SJSA1 (cell line): ENCODE data around the gene QPCTL. TPM values are rescaled to one million over a fixed set of nuclear protein-coding genes. Genes with fewer than 3 reads are reported as not detected.
A peak's percentile ranks its signal among the peaks of the same experiment; 100 is the strongest.

Experiments
- DNase-seq, 2 experiments: peaks; one replicate each; pipeline ENCODE4 v3.0.0-alpha.2; 2015 to 2020; ENCODE audit warnings: low spot score in 2 of 2, low read depth in 1 of 2
- H3K27ac ChIP-seq: fragments of 250-450 bp; sonication (Bioruptor Pico); 2 replicates; pipeline ENCODE4 v1.5.1; 2020; ENCODE audit warnings: mild to moderate bottlenecking, moderate library complexity
- H3K27me3 ChIP-seq: fragments of 250-450 bp; sonication (Bioruptor Pico); replicated peaks from 2 replicates; pipeline ENCODE4 v1.5.1; 2020; ENCODE audit warnings: mild to moderate bottlenecking, moderate library complexity
- H3K36me3 ChIP-seq: fragments of 250-450 bp; sonication (Bioruptor Pico); 2 replicates; pipeline ENCODE4 v1.5.1; 2020; ENCODE audit warnings: mild to moderate bottlenecking
- H3K4me1 ChIP-seq: fragments of 250-450 bp; sonication (Bioruptor Pico); replicated peaks from 2 replicates; pipeline ENCODE4 v1.6.1; 2021; ENCODE audit warnings: mild to moderate bottlenecking
- H3K4me3 ChIP-seq: fragments of 250-450 bp; sonication (Bioruptor Pico); 2 replicates; pipeline ENCODE4 v1.5.1; 2020; ENCODE audit warnings: mild to moderate bottlenecking
- H3K9me3 ChIP-seq: fragments of 250-450 bp; sonication (Bioruptor Pico); replicated peaks from 2 replicates; pipeline ENCODE4 v1.5.1; 2020; ENCODE audit warnings: mild to moderate bottlenecking
- total RNA-seq: library from RNA; depleted of rRNA; stranded (reverse); fragments of >200 nt; shearing (Covaris generic); gene quantifications from 2 replicates; pipeline ENCODE4 v1.2.3, GENCODE V29; 2014

The QPCTL gene
- total RNA-seq, 1 experiment from 2014 or later: 11.6 TPM

GRCh38 chr19:45691516-45692186 lies 815 bp upstream of the QPCTL start, which contains the start of gene SNRPD2:
Gene SNRPD2 (minus strand): TSS chr19:45691953. CDS start chr19:45691888, 65 bp downstream.
- H3K36me3 ChIP-seq: peaks cover 33% of the 10 kb centered on the region
- no peaks in the 10 kb centered on the region for H3K27me3 ChIP-seq
- no peaks in the 10 kb centered on the region for H3K9me3 ChIP-seq
- H3K27ac ChIP-seq: peak within 1 kb of the TSS; percentile 49
- peaks cover 7% of the 10 kb centered on the region; the same call in 1 of the 2 replicates for H3K4me1 ChIP-seq
- DNase-seq: peak; percentile 96 to 99
- peak within 1 kb of the TSS; percentile 64 for H3K4me3 ChIP-seq

DNA sequence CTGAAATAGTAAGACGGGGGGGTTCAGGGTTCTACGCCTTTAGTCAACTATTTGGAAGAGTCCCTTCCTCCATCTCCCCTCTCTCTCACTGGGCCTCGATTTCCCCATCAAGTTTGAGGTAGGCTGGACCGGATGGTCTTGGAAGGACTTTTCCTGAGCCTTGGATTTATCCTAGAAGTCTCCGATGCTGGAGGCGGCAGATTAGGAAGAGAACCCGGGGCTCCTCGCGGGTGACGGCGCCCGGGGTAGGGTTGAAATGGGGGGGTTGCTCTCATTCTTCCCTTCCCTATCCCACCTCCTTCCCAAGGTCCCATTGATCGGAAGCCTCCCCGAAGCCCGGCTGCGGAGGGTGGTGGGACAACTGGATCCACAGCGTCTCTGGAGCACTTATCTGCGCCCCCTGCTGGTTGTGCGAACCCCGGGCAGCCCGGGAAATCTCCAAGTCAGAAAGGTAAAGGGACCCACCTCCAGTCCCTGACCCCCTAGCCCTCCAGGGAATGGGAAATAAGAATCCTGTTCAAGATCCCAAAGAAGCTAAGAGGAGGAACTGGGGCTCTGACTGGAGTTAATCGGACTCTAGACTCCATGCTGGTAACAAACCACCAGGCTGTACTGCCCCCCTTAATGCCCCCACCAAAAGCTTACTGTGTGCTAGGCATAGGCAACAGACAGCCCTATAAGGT lies 781 bp downstream of the QPCTL start:
- H3K36me3 ChIP-seq: peaks cover 22% of the 10 kb centered on the region
- peak; percentile 75 to 81 for DNase-seq
- no peaks in the 10 kb centered on the region for H3K27me3 ChIP-seq
- peaks cover 7% of the 10 kb centered on the region; the same call in 1 of the 2 replicates for H3K4me1 ChIP-seq
- peak overlapping the region; percentile 64 for H3K4me3 ChIP-seq
- peak overlapping the region; percentile 49 for H3K27ac ChIP-seq
- H3K9me3 ChIP-seq: no peaks in the 10 kb centered on the region

DNA sequence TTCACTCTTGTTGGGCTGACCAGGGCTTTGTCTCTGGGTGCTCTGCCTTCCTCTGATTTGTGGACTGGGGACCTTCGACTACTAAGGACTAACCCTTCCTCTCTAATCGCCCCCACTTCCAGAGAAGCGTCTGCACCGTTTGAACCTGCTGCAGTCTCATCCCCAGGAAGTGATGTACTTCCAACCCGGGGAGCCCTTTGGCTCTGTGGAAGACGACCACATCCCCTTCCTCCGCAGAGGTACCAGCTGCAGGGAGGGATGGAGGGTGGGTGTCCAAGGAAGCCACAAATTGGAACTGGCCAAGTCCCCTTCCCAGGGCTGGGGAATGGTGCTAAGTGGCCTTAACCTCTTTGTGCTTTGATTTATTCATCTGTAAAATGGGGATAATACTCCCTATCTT lies 9.2 kb downstream of the QPCTL start:
- Histone ChIP-seq H3K27me3 (no peaks in the 10 kb centered on the region), H3K36me3 (peaks cover 21% of the 10 kb centered on the region), H3K4me1 (no peaks in the 10 kb centered on the region), H3K27ac (no peak overlapping the region), H3K9me3 (no peaks in the 10 kb centered on the region), H3K4me3 (no peak overlapping the region)
- DNase-seq: no peak

GRCh38 chr19:45705115-45705514 lies 12.6 kb downstream of the QPCTL start:
- Histone ChIP-seq H3K27ac (no peak overlapping the region), H3K27me3 (no peaks in the 10 kb centered on the region), H3K4me1 (no peaks in the 10 kb centered on the region), H3K9me3 (no peaks in the 10 kb centered on the region), H3K36me3 (peaks cover 27% of the 10 kb centered on the region), H3K4me3 (no peak overlapping the region)
- DNase-seq: no peak

- DNase-seq: no peak
- Histone ChIP-seq H3K4me3 (no peak overlapping the region), H3K4me1 (no peaks in the 10 kb centered on the region), H3K27ac (no peak overlapping the region), H3K36me3 (peaks cover 34% of the 10 kb centered on the region), H3K9me3 (no peaks in the 10 kb centered on the region), H3K27me3 (no peaks in the 10 kb centered on the region)
Observed at GRCh38 chr19:45705710-45706415, 13.4 kb downstream of the QPCTL start.

DNA sequence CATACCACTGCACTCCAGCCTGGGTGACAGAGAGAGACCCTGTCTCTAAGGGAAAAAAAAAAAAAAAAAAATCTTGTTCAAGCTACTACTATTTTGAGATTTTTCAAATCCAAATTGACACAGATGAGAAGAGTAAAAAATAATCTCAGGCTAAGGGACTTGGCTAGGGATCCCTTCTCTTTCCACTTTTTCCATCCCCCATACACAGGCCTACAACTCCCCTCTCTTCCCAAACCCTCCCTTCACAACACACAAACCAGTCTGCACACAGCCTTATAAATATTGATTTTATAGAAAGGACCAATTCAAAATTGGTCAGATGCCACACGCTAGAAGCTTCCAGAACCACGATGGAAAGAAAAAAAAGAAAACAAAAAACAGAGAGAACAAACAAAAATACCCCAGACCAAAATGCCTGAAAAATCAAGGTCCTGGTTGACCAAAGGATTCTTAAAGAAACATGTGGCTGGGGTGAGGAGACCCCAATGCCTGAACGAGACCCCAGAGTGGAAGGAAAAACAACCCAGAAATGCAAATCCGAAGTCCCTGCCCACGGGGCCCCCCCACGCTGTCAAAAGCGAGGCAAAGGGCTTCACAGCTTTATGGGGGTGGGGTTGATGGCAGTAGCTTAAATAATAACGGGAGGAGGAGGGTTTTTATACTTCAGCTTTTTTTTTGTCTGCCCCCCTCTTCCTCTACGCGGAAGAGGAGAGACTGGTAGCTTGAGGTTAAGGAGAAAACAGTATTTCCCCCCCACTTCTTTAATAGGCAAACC lies 18.1 kb downstream of the QPCTL start:
- H3K4me3 ChIP-seq: no peak overlapping the region
- H3K27ac ChIP-seq: no peak overlapping the region
- peaks cover 39% of the 10 kb centered on the region for H3K36me3 ChIP-seq
- H3K9me3 ChIP-seq: no peaks in the 10 kb centered on the region
- no peaks in the 10 kb centered on the region for H3K27me3 ChIP-seq
- no peaks in the 10 kb centered on the region for H3K4me1 ChIP-seq
- DNase-seq: no peak

DNA sequence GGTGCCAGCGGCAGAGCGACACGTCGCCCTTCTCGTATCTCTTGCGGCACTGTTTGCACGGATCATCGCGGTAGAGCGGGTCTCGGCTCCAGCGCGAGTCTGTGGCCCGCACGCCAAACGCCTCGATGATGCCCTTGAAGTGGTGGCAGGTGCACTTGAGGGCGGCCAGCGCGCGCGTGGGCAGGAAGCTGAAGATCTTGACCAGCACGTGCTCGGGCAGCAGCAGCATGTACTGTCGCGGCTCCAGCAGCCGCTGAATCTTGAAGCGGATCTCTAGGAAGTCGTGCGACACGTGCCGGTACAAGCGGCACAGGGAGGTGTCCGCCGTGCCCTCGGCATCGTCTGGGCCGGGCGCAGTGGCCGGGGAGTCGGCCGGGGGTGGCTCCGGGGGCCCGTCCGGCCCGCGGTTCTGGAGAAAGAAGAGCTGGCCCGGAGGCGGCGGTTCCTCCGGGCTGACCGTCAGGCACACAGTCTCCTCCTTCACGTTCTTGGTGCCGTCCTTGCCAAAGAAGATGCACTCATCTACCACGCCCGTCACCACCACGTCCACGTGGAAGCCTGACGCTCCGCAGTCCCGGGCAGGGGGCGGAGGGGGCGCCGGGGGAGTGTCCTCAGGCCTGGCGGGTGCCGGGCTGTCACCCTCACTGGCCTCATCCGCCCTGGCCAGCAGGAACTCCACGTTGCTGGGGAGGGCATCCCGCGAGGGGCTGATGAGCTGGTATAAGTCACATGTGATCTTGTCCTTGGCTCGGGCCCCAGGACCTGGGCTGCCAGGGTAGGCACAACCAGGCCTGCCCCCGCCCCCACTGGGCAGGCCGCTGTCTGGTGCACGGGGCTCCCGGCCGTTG lies 19.6 kb downstream of the QPCTL start:
- Histone ChIP-seq H3K4me1 (peaks cover 5% of the 10 kb centered on the region; the same call in 1 of the 2 replicates), H3K4me3 (no peak overlapping the region), H3K9me3 (no peaks in the 10 kb centered on the region), H3K27me3 (no peaks in the 10 kb centered on the region), H3K36me3 (peaks cover 39% of the 10 kb centered on the region), H3K27ac (no peak overlapping the region)
- no peak for DNase-seq

DNA sequence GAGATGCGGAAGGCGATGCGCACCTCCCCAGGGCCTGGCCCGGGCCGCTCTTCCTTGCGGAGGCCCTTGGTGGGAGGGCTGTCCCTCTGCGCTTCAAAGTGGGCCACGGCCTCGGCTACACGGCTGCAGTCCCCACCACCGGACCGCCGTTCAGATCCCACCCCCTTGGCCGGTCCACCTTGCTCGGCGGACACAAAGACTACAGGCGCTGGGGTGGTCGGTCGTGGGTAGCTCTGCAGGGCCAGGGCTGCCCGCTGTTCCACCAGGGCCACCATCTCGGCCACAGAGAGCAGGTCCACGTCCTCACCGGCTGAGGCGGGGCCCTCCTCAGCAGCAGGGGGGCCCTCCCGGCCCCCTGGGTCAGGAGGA lies 20.2 kb downstream of the QPCTL start:
- Histone ChIP-seq H3K36me3 (peaks cover 39% of the 10 kb centered on the region), H3K4me1 (peaks cover 5% of the 10 kb centered on the region), H3K27me3 (no peaks in the 10 kb centered on the region), H3K4me3 (no peak overlapping the region), H3K27ac (no peak overlapping the region), H3K9me3 (no peaks in the 10 kb centered on the region)
- no peak for DNase-seq

GRCh38 chr19:45713141-45713540 lies 20.7 kb downstream of the QPCTL start:
- H3K36me3 ChIP-seq: peaks cover 42% of the 10 kb centered on the region
- H3K4me3 ChIP-seq: no peak overlapping the region
- peaks cover 10% of the 10 kb centered on the region for H3K4me1 ChIP-seq
- DNase-seq: no peak
- no peak overlapping the region for H3K27ac ChIP-seq
- no peaks in the 10 kb centered on the region for H3K27me3 ChIP-seq
- no peaks in the 10 kb centered on the region for H3K9me3 ChIP-seq

DNA sequence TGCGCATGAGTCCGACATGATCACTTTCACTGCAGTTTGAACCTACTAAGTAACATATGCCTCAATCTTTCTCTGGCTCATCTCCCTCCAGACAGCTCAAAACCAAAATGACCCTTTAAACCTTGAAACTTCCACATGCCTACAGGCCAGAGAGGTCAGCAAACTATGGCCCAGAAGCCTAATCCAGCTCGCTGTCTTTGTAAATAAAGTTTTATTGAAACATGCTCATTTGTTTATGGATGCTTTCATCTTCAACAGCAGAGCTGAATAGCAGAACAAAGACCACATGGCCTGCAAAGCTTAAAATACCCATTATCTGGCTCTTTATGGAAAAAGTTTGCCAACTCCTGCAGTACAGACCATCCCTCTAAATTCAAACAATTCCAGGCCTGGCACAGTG lies 22.7 kb downstream of the QPCTL start:
- Histone ChIP-seq H3K4me1 (peaks cover 12% of the 10 kb centered on the region), H3K9me3 (no peaks in the 10 kb centered on the region), H3K27ac (no peak overlapping the region), H3K4me3 (no peak overlapping the region), H3K36me3 (peaks cover 37% of the 10 kb centered on the region), H3K27me3 (no peaks in the 10 kb centered on the region)
- DNase-seq: no peak

- no peaks in the 10 kb centered on the region for H3K27me3 ChIP-seq
- 0 out of 2 replicates have a peak overlapping the region, but pooled peaks have one; percentile 13 for H3K27ac ChIP-seq
- H3K4me1 ChIP-seq: peaks cover 12% of the 10 kb centered on the region
- no peaks in the 10 kb centered on the region for H3K9me3 ChIP-seq
- peaks cover 27% of the 10 kb centered on the region for H3K36me3 ChIP-seq
- DNase-seq: peak in 1 of 2 experiments; percentile 44
- H3K4me3 ChIP-seq: peak overlapping the region; percentile 45
Observed at GRCh38 chr19:45716359-45717130, 24.1 kb downstream of the QPCTL start.
